D721Med (cell line): Measurements from ENCODE around the gene ACVR1C.

Source experiments
- DNase-seq: peaks from one replicate; pipeline ENCODE4 v3.0.0; 2011; ENCODE audit warnings: low spot score; ENCODE audit not compliant: insufficient read length
- FAIRE-seq: peaks from 2 replicates; lab custom pipeline; 2011; peaks lifted over from hg19 to GRCh38; lab: Jason Lieb, UNC
- TF ChIP-seq, protein P1 (sequence below): IDR thresholded peaks from 2 replicates; pipeline ENCODE4 v1.5.1; 2012; ENCODE audit warnings: mild to moderate bottlenecking, control low read depth; ENCODE audit not compliant: insufficient read depth; ENCODE audit errors: missing control alignments

ACVR1C gene

DNA sequence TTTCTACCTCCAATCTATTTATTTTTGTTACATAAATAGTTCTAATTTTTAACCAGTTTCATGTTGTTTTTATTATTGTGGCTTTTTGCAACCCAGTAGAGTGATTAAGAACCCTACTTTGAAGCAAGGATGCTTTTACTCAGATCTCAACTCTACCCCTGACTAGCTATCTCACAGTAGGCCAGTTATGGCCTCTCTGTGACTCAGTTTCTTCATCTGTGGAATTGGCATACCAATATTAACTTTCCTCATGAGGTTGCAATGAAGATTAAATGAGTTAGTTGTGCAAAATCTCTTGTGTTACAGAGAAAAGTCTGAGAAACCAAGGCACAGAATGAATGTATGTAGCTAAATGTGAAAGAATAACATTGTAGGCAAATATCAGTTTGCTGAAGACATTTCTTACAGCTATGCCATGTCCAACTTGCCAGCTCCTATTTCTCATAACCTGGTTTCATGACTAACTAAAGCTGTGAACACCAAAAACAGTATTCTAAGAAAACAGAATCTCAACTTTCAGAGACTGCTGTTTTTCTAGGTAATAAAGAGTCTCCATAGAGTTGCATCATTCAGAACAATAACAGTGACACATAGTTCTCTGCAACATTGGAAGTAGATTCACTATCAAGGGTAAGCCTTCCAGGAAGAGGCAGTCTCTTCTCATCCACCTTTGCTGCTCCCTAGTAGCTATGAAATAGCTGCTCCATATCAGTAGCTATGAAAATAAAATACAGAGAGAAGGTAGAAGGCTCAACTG is 151.5 kb downstream of the ACVR1C start:
- FAIRE-seq = no peak
- TF ChIP-seq, protein P1, sequence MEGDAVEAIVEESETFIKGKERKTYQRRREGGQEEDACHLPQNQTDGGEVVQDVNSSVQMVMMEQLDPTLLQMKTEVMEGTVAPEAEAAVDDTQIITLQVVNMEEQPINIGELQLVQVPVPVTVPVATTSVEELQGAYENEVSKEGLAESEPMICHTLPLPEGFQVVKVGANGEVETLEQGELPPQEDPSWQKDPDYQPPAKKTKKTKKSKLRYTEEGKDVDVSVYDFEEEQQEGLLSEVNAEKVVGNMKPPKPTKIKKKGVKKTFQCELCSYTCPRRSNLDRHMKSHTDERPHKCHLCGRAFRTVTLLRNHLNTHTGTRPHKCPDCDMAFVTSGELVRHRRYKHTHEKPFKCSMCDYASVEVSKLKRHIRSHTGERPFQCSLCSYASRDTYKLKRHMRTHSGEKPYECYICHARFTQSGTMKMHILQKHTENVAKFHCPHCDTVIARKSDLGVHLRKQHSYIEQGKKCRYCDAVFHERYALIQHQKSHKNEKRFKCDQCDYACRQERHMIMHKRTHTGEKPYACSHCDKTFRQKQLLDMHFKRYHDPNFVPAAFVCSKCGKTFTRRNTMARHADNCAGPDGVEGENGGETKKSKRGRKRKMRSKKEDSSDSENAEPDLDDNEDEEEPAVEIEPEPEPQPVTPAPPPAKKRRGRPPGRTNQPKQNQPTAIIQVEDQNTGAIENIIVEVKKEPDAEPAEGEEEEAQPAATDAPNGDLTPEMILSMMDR = no peak
- no peak for DNase-seq
